K562 (cell line): ENCODE results near the gene MARK3.

Source experiments
- CSDE1 ChIP-seq, 2 experiments: fragments of 450-650 bp; IDR thresholded peaks; 2 replicates each; pipeline ENCODE4 v1.6.1; 2016; ENCODE audit warnings: mild to moderate bottlenecking in 1 of 2
- NFXL1 ChIP-seq: fragments of 450-650 bp; formaldehyde crosslinking; IDR thresholded peaks from 2 replicates; pipeline ENCODE4 v1.4.0; 2021; ENCODE audit warnings: mild to moderate bottlenecking
- NRF1 ChIP-seq, 2 experiments: fragments of 450-650 bp; IDR thresholded peaks in 1 of 2; conservative IDR thresholded peaks in 1 of 2; 2 replicates each; pipeline ENCODE4 v1.6.1; 2014; ENCODE audit warnings: mild to moderate bottlenecking in 2 of 2
- ZFPM2 ChIP-seq: fragments of 250-450 bp; sonication (Bioruptor Pico); IDR thresholded peaks from 2 replicates; pipeline ENCODE4 v1.5.1; 2022; ENCODE audit warnings: mild to moderate bottlenecking
- ZNF551 ChIP-seq: fragments of 250-450 bp; sonication (Bioruptor Pico); IDR thresholded peaks from 2 replicates; pipeline ENCODE4 v1.5.0; 2021; ENCODE audit warnings: mild to moderate bottlenecking, moderate library complexity
- TF ChIP-seq, protein P1 (sequence below), 3 experiments: IDR thresholded peaks in 2 of 3; conservative IDR thresholded peaks in 1 of 3; 2 replicates each; pipeline ENCODE4 v1.5.1; 2011 to 2012; ENCODE audit warnings: low read length in 3 of 3, mild to moderate bottlenecking in 3 of 3, control low read depth in 2 of 3, improper control_type of control experiment in 1 of 3, inconsistent platforms in 1 of 3, low read depth in 1 of 3, mixed read lengths in 1 of 3, moderate library complexity in 1 of 3; ENCODE audit not compliant: insufficient read depth in 2 of 3
- TF ChIP-seq, protein P2 (sequence below): fragments of 250-450 bp; sonication (Bioruptor Pico); IDR thresholded peaks from 2 replicates; pipeline ENCODE4 v1.5.0; 2021
- TF ChIP-seq, protein P3 (sequence below): sonication (generic); formaldehyde crosslinking; IDR thresholded peaks from 2 replicates; pipeline ENCODE4 v1.8.1; 2022; ENCODE audit warnings: missing genetic modification reagents

DNA sequence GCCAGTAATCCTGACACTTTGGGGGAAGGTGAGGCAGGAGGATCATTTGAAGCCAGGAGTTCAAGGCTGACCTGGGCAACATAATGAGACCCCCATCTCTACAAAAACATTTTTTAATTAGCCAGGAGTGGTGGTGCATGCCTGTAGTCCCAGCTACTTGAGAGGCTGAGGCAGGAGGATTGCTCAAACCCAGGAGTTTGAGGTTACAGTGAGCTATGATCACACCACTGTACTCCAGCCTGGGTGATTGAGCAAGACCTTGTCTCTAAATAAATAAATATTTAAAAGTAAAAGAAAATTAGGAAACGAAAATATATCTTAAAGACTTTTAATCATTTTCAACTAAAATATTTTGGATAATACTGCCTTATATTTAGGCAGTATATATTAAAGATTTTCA lies 111.6 kb downstream of the MARK3 start:
- TF ChIP-seq, protein P1, sequence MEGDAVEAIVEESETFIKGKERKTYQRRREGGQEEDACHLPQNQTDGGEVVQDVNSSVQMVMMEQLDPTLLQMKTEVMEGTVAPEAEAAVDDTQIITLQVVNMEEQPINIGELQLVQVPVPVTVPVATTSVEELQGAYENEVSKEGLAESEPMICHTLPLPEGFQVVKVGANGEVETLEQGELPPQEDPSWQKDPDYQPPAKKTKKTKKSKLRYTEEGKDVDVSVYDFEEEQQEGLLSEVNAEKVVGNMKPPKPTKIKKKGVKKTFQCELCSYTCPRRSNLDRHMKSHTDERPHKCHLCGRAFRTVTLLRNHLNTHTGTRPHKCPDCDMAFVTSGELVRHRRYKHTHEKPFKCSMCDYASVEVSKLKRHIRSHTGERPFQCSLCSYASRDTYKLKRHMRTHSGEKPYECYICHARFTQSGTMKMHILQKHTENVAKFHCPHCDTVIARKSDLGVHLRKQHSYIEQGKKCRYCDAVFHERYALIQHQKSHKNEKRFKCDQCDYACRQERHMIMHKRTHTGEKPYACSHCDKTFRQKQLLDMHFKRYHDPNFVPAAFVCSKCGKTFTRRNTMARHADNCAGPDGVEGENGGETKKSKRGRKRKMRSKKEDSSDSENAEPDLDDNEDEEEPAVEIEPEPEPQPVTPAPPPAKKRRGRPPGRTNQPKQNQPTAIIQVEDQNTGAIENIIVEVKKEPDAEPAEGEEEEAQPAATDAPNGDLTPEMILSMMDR (IDR thresholded peaks at IDR 0.05 in 2 of 3, conservative IDR thresholded peaks at IDR 0.05 in 1 of 3; ENCODE audit: insufficient read depth in 2 of 3, low read depth in 1 of 3, low read length in 3 of 3) = no peak
- TF ChIP-seq, protein P2, sequence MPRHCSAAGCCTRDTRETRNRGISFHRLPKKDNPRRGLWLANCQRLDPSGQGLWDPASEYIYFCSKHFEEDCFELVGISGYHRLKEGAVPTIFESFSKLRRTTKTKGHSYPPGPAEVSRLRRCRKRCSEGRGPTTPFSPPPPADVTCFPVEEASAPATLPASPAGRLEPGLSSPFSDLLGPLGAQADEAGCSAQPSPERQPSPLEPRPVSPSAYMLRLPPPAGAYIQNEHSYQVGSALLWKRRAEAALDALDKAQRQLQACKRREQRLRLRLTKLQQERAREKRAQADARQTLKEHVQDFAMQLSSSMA = no peak
- TF ChIP-seq ZNF551 (CRISPR knock-in tag) (no peak), ZFPM2 (CRISPR knock-in tag) (no peak), CSDE1 (IDR thresholded peaks at IDR 0.05) (no peak), NFXL1 (CRISPR knock-in tag) (no peak), NRF1 (conservative IDR thresholded peaks at IDR 0.05 in 1 of 2, IDR thresholded peaks at IDR 0.05 in 1 of 2) (no peak)
- TF ChIP-seq, protein P3, sequence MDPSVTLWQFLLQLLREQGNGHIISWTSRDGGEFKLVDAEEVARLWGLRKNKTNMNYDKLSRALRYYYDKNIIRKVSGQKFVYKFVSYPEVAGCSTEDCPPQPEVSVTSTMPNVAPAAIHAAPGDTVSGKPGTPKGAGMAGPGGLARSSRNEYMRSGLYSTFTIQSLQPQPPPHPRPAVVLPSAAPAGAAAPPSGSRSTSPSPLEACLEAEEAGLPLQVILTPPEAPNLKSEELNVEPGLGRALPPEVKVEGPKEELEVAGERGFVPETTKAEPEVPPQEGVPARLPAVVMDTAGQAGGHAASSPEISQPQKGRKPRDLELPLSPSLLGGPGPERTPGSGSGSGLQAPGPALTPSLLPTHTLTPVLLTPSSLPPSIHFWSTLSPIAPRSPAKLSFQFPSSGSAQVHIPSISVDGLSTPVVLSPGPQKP (CRISPR knock-in tag) = no peak
